ENCODE data around the gene FMNL3. TPM values are rescaled to one million over a fixed set of nuclear protein-coding genes. Genes with fewer than 3 reads are reported as not detected.

The FMNL3 gene
- total and polyA plus RNA-seq, 2 of the 13 experiments (the other 11 are each of a cell fraction or from before 2014, with no cell fraction given) = 0.44 to 1.1 TPM

- TF ChIP-seq TFDP2 (CRISPR knock-in tag; IDR thresholded peaks at IDR 0.05) = peak; percentile 65; the same call in 1 of the 2 replicates
- TF ChIP-seq SYNCRIP (IDR thresholded peaks at IDR 0.05; ENCODE audit: insufficient read depth, low read depth, low read length) = no peak
- 0 out of 2 replicates have a peak, but pooled peaks have one; percentile 40 for TF ChIP-seq GLI4 (CRISPR knock-in tag; IDR thresholded peaks at IDR 0.05; ENCODE audit: borderline replicate concordance)
- peak; percentile 73; the same call in 1 of the 2 replicates for TF ChIP-seq SIN3A (IDR thresholded peaks at IDR 0.05; ENCODE audit: borderline replicate concordance, low read depth, low read length)
- TF ChIP-seq KDM5B (CRISPR knock-in tag; IDR thresholded peaks at IDR 0.05; ENCODE audit: borderline replicate concordance) = peak; percentile 76; the same call in 1 of the 2 replicates
- TF ChIP-seq ZNF558 (CRISPR knock-in tag; IDR thresholded peaks at IDR 0.05; ENCODE audit: borderline replicate concordance) = peak; percentile 90
- TF ChIP-seq DBP (CRISPR knock-in tag; IDR thresholded peaks at IDR 0.05; ENCODE audit: not compliant biosample characterization) = peak; percentile 11
- TF ChIP-seq ZNF451 (CRISPR knock-in tag; IDR thresholded peaks at IDR 0.05) = no peak
- TF ChIP-seq ATF6 (CRISPR knock-in tag; conservative IDR thresholded peaks at IDR 0.05) = 0 out of 2 replicates have a peak, but pooled peaks have one; percentile 49
- TF ChIP-seq NFATC3 (CRISPR knock-in tag; IDR thresholded peaks at IDR 0.05) = peak; percentile 75; the same call in 1 of the 2 replicates
- TF ChIP-seq GMEB2 (CRISPR knock-in tag; IDR thresholded peaks at IDR 0.05; ENCODE audit: low read depth) = peak; percentile 49; the same call in 1 of the 2 replicates
- TF ChIP-seq RBM22 (optimal IDR thresholded peaks at IDR 0.05; ENCODE audit: low read length) = no peak
- TF ChIP-seq ZBTB39 (CRISPR knock-in tag; IDR thresholded peaks at IDR 0.05) = peak; percentile 41; the same call in 1 of the 2 replicates
- TF ChIP-seq ARNTL (CRISPR knock-in tag; IDR thresholded peaks at IDR 0.05) = peak; percentile 49; the same call in 1 of the 2 replicates
- no peak for TF ChIP-seq MBD4 (IDR thresholded peaks at IDR 0.05; ENCODE audit: borderline replicate concordance, low read length)
Measured at GRCh38 chr12:49740930-49741881, 34.0 kb upstream of the FMNL3 start, which contains the start of gene TMBIM6 (continued).
